NCI-H226 (cell line): Measurements from ENCODE around the gene TPR.

ENCODE experiments used
- DNase-seq: peaks from one replicate; pipeline ENCODE4 v3.0.0-alpha.2; 2015

The TPR gene

DNA sequence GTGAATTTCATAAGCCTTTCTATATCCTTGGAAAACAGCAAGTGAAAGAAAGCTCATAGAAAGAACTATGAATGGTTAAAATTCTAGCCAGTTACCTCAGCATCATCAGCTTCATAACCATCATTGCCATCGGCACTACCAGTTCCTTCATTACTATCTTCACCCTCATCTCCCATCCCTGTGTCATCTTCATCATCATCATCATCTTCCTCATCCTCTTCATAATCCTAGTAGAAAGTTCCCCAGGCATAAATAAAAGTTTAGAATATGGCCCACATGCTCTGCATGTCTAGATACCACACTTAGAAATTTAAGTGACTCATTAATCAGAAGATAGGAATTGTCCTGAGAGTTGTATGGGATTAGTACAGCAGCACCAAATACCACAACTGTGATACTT is 49.0 kb downstream of the TPR start:
- no peak for DNase-seq

DNA sequence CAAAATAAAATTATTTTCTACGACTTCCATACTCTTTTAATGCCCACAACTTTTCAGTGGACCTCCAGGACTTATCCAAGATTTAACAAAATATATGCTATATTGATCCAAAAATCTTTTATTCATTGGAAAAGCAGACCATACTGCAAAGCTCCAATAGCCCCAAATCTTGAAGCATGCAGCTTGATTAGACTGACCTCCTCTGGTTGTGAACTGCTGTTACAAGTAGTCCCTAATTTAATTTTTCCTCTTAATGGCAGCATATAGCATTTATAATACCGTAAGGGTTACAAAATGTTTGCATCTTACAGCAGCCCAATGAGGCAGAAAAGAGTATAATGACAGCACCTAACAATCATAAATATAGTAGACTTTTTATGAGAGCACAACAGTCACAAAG is 49.8 kb downstream of the TPR start:
- no peak for DNase-seq

DNA sequence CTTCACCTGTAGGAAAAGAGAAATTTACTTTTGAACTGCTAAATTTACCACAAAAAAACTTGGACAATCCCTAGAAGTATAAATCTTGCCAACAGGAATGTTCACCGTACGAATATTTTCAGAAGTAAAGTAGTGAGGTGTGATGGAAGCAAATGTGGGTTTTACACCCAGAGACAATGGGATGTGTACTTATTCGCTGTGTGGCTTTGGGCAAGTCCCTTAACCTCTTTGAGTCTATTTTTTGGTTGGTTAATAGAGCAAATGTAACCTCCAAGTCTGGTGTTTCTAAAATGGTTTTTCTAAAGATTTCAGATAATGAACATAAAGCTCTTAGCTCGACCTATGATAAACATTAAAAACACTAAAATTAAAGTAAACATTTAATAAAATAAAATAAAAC is 51.2 kb downstream of the TPR start:
- no peak for DNase-seq

DNA sequence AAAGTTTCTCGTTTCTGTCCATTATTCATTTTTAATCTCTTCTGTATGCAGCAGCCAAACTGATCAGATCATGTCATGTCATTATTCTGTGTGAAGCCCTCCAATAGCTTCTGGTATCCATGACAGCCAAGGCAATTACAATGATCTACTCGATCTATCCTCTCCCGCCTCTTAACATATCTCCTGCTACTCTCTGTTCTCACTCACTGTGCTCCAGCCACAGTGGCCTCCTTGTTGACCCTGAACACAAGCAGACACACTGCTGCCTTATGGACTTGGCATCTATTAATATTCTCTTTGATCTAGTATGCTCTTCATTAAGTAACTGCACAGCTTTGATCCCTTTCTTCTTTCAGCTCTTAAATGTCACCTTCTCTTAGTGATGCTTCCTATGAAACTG is 59.5 kb downstream of the TPR start:
- DNase-seq = no peak

DNA sequence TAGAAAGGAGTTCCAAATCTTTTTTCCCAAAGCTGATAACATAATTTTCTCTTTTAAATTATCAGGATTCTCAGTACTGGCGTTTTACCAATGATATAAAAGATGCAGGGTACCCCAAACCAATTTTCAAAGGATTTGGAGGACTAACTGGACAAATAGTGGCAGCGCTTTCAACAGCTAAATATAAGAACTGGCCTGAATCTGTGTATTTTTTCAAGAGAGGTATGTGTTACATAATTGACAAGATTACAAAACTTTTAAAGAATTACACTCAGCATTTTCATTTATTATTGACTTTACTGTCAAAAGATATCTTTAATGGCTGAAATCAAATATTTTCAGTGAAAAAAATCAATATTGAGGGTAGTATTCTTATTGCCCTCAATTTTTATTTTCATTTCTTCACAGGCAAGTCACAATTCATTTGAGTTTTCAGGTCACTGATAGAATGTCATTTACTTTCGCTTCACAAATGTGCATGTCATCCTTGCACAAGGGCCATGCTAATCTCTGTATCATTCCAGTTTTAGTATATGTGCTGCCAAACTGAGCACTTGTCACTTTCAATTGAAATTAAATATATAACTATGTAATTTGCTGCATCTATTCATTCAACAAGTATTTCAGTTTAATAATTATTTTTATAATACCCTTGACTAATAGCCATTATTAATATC is 63.5 kb downstream of the TPR start:
- no peak for DNase-seq

DNA sequence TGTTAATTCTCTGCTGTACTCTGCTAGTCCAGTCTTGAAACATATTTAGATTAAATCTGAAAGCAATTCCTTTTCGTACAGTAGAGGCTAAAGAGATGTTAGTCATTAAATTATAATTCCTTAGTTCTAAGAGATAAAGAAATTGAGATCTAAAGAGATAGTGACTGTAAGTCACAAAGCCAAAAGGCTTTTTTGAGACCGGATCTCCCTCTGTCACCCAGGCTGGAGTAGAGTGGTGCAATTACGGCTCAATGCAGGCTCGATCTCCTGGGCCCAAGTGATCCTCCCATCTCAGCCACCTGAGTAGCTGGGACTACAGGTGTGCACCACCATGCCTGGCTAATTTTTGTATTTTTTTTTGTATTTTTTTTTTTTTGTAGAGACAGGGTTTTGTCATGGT is 64.7 kb downstream of the TPR start:
- DNase-seq = no peak

DNA sequence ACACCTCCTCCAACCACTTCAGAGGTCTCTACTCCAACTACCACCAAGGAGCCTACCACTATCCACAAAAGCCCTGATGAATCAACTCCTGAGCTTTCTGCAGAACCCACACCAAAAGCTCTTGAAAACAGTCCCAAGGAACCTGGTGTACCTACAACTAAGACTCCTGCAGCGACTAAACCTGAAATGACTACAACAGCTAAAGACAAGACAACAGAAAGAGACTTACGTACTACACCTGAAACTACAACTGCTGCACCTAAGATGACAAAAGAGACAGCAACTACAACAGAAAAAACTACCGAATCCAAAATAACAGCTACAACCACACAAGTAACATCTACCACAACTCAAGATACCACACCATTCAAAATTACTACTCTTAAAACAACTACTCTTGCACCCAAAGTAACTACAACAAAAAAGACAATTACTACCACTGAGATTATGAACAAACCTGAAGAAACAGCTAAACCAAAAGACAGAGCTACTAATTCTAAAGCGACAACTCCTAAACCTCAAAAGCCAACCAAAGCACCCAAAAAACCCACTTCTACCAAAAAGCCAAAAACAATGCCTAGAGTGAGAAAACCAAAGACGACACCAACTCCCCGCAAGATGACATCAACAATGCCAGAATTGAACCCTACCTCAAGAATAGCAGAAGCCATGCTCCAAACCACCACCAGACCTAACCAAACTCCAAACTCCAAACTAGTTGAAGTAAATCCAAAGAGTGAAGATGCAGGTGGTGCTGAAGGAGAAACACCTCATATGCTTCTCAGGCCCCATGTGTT is 66.6 kb downstream of the TPR start:
- no peak for DNase-seq

DNA sequence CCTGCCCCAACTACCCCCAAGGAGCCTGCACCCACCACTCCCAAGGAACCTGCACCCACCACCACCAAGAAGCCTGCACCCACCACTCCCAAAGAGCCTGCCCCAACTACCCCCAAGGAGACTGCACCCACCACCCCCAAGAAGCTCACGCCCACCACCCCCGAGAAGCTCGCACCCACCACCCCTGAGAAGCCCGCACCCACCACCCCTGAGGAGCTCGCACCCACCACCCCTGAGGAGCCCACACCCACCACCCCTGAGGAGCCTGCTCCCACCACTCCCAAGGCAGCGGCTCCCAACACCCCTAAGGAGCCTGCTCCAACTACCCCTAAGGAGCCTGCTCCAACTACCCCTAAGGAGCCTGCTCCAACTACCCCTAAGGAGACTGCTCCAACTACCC is 67.6 kb downstream of the TPR start:
- no peak for DNase-seq

DNA sequence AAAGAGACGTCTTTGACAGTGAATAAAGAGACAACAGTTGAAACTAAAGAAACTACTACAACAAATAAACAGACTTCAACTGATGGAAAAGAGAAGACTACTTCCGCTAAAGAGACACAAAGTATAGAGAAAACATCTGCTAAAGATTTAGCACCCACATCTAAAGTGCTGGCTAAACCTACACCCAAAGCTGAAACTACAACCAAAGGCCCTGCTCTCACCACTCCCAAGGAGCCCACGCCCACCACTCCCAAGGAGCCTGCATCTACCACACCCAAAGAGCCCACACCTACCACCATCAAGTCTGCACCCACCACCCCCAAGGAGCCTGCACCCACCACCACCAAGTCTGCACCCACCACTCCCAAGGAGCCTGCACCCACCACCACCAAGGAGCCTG is 68.5 kb downstream of the TPR start:
- no peak for DNase-seq

DNA sequence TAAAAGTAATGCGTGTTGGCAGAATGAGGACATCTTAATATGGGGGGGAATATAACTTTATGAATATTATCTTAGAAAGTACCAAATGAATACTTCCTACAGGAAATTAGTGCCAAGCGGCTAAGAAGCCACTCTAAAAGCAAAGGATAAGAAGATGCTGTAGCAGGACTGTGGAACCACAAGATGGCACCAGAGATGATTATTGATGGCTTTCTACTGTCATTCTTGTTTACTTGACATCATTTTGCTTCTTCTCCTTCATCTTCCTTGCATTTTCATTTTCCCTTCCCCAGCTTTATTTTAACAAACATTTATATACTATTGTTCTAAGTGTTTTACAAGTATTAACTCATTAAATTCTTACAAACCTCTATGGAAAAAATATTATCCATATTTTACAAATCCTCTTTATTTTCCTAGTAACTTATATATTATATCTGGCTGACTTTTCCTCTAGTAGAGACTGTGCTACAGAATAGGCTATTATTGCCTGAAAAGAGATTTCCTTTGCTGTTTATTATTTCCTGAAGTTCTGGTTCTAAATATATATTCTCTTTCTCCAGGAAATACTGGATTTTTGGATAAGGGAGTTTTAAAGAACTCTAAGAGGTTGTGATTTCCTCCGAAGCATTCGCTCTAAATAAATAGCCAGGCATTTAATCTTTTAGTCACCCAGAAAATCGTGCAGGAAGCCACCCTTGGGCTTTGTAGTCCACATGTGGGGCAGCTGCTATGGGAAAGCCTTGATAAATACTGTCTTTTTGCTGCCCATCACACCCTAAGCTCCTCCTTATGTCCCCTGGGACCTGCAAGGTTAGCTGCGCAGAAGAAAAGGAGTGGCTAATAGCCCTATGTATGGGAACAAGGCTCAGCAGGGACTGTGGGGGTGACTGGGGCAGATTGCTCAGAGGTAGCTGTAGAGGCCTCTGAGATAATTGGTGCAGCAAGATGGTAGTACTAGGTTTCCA is 69.8 kb downstream of the TPR start:
- DNase-seq = no peak

DNA sequence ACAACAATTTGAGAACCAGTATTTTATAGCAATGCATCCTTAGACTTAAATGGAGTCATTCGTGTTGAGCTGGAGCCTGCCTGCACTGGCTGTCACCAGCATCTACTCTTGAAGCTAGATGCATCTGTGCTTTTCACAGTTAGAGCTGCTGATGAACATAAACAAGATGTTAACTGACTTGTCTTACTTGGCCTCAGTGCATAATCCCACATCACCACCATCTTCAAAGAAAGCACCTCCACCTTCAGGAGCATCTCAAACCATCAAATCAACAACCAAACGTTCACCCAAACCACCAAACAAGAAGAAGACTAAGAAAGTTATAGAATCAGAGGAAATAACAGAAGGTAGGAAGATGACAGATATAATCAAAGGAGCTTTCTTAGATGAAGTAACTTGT is 71.1 kb downstream of the TPR start:
- no peak for DNase-seq

DNA sequence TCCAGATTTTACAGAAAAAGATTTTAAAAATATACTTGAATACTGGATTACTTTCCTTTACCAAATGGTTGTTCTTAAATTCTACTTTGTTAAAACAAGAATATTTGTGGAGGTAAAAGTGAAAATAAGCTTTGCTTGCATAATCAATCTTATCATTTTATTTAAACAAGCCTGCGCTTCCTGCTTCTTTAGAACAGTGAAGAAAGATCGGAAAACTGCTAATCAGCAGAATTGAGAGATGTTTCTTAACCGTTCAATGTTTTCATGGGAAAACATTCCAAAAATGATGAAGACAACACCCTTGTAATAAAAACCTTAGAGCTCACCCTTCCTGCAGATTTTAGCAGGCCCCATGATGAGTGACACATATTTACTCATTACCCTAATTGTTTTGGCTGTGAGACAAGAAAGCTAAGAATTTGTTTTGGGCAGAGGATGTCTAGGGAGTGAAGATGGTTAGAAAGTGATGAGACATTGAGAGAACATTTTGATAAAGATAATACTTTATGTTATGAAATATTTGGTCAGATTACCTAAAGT is 72.6 kb downstream of the TPR start:
- no peak for DNase-seq

DNA sequence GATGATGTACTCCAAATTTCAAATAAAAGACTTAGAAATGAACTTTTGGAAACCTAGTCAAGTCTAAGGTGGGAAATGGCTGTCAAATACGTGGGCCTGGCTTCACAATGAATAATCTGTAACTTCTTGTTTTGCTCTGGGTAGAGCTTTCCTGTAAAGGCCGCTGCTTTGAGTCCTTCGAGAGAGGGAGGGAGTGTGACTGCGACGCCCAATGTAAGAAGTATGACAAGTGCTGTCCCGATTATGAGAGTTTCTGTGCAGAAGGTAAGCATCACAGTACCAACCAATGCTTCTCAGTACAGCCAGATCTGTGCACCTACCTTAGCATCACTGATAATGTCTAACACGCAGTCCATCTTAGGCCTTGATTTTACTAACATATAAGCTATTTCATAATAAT is 73.6 kb downstream of the TPR start:
- DNase-seq = no peak

DNA sequence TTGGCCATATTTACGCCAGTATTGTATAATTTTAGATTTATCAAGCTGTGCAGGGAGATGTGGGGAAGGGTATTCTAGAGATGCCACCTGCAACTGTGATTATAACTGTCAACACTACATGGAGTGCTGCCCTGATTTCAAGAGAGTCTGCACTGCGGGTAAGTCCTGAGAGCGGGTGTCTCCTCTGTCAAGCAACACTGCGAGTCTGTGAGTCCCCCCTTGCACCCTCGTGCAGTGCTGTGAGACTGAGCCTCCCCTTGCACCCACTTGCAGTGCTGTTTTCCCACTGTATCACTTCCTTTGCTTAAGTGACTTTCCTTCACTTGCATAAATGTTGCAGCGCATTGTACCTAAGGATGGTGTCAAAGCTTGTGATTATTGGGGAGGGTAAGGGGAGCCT is 75.0 kb downstream of the TPR start:
- no peak for DNase-seq

DNA sequence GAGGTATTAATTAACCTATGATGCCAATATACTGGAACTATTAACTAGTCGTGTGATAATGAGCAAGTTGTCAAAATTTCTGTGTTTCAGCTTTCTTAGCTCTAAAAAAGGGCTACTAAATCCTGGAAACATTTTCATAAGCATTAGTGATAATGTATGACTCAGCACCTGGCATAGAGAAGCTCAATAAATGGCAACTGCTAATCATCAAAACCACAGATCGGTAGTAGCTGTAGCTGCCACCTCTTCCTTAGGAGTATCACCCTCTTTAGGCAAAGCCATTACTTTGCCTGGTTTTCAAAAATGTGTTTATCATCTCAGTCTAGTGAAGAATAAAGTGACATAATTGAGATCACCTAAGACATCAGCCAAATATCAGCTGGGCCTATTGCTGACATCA is 75.5 kb downstream of the TPR start:
- DNase-seq = no peak

DNA sequence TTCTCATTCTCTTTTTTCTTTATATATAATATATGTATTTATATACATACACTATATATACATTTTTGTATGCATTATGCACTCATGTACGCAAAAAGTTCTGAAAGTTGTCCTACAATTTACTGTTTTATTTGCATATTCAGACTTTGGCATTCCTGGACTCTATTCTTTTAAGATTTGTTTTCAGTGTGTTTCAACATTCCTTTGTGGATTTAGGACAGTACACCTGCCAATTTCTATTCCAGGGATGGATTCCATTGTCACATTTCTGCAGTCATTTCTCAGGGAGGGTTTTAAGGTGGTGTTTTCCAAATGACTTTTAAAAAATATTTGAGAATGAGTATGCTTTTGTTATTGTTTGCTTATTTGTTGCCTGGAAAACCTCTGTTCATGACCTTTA is 76.2 kb downstream of the TPR start:
- no peak for DNase-seq

DNA sequence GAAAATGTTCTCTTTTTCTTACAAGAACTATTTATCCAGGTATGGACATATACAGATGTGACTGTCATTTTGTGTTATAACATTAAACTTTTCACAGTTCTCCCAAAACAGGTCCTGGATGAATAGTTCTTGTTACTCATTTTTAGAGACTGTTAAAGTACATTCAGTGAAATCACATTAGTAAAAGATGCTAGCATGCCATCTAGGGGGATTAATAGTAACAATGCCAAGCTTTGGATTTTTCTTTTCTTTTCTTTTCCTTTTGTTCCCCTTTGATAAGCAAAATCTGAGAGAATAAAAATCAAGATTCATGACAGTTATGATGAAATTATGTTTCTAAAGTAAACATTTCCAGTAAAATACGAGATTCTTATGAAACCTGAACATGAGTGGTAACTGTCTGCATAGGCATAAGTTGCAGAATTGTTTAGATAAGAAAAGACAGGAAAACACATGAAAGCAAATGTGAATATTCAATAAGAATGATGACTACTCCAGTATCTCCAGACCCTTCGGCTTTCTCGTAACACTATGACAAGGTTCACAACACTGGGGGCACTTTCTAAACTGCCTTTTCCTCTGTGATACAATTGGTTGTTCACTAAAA is 77.5 kb downstream of the TPR start:
- DNase-seq = no peak

DNA sequence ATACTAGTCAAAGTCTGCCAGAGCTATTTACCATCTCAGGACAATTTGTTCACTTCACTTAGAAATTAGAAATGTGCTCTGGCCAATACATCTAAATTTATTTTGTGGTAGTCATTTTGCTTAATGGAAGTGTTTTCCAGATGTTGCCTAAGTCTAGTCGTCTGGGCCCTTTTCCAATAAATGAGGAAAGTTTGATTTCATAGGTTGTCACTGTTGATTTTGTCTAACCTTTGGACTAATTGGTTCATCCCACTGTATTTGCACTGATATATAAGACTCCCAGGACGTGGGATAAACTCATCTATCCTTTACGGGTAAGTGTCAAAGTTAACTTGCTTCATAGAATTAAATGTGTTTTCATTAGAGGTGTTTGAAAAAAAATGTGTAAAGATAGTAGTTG is 79.1 kb downstream of the TPR start, which contains the start of gene PRG4:
TSS of gene PRG4 (plus strand) at position 300 of the 400 bp plus-strand sequence.
- DNase-seq = no peak

DNA sequence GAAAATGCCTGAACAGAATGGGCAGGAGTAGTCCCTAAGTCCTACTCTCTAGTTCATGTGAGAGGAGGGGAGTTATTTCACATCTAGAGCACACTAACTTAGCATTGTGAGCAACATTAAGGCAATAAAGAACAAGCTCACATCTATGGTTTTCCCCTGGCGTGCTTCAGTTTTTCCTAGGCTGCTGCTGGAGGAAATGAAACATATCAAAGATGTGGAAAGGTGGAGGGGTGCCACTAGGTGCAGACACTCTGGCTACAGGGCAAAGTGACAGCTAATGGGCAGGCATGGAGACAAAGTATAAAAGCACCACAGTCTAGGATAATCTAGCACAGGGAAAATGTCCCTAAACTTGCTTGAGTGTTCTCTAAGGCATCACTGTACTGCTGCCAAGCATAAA is 82.2 kb downstream of the TPR start:
- no peak for DNase-seq

DNA sequence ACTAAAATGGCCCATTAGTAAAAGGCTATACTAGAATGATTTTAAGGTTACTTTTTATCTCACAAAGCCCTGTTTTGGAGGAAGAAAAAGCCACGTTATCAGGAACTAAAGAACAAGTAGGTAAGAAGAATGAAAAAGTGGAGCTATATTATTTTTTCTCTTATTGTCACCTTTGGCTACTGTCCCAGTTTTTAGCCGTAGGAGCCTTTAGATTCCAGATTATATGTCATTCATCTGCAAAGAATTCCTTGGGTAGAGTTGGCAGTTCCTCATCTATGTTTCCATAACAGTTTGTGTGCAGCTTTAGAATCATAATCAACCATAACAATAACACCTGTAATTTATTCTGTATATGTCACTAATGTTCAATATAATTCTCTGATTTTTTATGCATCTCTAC is 83.8 kb downstream of the TPR start:
- no peak for DNase-seq

DNA sequence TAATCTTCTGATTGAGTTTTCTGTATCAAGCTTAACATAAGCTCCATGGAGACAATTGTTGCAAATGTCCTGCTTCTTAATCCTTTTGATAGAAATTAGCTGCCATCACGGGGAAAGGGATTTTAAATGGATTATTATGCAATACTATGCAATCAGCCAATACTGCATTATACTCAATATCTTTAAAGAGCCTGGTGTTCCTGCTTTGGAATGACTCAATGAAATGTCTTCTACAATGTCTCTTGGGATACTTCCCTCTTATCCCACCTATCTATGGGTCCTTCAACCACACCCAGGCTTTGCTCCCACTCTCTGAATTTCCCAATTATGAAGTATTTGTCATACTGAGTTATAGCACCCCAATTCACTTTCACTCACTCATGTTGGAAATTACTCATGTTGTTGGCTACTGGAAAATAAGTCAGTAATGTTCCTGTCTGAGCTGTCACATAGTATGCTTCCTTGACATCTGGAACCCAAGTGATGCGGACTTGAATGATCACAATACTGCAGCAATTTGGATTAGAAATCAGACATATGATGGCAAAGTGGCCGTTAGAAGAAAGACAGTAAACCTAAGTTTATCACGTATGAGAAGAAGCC is 85.0 kb downstream of the TPR start:
- DNase-seq = no peak

DNA sequence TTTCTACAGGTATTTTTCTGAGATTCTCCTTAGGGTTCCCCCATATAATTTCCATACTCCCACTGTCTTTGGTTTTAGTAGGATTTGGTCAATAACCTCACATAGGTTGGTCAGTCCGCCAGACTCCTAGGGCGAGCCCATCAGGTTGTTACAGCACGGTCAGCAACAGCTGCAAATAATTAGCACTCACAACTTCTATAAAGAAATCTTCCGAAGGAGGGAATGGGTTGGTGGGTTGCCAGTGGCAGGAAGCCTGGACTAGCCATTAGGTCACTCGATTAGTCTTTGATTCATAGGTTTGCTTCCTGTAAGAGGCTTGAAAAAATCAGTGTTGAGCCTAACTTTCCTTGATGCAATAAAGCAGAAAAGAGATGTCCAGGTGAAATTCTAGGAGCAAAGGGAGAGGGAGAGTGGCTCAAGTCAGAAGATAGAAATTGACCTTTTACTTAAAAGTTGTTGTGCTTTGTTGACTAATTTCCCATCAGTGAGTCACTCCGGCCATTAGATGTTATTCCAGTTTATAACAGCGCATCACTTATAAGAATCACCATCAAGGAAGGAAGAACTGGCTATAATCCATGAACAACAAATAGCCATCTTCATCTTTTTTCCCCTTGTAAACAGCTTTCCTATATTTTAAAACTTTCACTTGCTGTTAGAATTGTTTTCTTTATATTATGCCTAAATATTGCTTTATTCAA is 88.3 kb downstream of the TPR start:
- DNase-seq = no peak
